Measurements from ENCODE around the gene PLAC8. TPM values are rescaled to one million over a fixed set of nuclear protein-coding genes. Genes with fewer than 3 reads are reported as not detected.
"Not testable (repeated sequence)": the region's sequence is repeated elsewhere in the genome, so short reads cannot be mapped to it uniquely, and the experiment has no call there.

PLAC8 gene
- total RNA-seq, 1 experiment from 2014 or later = 122 TPM

- DNase-seq (ENCODE audit: low read depth) = peak; percentile 89
Measured at GRCh38 chr4:83112678-83113428, 1.7 kb downstream of the PLAC8 start.

DNA sequence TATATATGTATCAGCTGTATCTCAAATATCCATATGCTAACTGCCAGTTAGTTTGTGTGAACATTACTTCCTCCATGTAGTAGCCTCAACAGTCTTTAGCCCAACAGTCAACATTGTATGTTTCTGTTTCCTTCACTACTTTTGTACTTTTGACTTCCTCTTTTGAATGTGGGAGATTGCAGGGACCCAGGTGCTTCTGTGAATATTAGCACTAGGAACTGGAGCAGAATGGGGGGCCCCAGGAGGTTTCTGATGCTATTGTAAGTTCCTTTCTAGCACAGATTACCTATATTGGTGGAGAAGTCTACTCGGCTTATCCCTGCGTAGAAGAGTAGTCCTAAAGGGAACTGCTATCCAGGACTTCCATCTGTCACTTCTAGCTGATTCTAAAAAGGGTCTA, 2.3 kb downstream of the PLAC8 start:
- DNase-seq (ENCODE audit: low read depth) = no peak

GRCh38 chr4:83111751-83112141, 2.8 kb downstream of the PLAC8 start:
- not testable (repeated sequence) for DNase-seq (ENCODE audit: low read depth)

- DNase-seq (ENCODE audit: low read depth) = no peak
Measured at GRCh38 chr4:83110970-83111750, 3.4 kb downstream of the PLAC8 start.

DNA sequence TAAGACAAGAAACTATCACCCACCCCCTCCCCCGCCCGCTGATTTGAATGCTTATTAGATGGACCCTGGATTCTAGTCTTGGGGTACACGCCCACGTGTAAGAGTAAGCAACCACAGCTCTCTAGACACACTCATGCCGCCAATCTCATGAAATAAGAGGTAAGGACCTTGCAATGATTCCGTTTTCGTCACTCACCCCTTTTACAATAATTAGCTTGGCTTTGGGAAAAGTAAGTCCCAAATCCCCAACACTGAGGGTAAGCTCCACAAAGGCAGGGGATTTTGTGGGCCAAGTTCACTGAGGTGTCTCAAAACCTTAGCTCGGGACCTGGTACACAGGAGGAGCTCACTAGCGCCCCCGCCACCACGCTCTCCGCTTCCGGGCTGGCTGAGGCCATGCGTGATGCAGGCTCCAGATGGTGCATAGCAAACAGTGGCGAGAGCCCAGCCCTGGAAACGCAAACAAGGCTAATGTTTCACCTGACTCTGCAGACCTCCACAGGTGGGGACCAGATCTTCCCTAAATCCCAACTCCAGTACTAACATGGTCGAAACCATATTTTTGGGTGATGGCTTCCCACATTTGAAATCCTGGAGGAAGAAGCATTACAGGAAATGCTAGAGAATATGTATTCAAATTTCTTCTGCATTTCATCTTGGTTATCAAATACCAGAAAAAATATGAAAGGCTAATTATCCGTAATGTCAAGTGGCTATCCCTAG, 4.1 kb downstream of the PLAC8 start:
- peak; percentile 82 for DNase-seq (ENCODE audit: low read depth)

- peak; percentile 54 for DNase-seq (ENCODE audit: low read depth)
Measured at GRCh38 chr4:83109480-83110222, 4.9 kb downstream of the PLAC8 start.

DNA sequence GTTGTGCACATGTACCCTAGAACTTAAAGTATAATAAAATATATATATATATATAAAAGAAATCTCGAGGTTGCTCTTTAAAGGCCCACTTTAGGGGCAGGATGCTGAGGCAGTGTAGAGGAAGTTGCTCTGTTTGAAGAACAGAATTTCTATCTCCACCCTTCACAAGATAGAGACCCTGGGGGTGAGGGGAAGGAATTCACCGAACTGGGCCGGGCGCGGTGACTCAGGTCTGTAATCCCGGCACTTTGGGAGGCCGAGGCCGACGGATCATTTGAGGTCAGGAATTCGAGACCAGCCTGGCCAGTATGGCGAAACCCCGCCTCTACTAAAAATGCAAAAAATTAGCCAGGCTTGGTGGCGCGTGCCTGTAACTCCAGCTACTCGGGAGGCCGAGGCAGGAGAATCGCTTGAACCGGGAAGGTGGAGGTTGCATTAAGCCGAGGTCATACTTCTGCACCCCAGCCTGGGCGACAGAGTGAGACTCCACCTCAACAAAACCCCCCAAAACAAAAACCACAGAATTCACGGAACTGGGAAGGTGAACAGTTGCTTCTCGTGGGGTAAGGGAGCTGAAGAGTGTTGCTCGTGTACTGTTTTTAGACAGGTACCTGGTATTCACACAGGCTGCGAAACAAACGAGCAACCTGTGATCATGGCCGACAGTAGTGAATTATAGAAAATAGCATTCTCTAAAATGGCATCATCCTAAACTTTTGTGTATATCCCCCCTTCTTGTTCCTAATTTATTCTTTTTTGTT, 6.2 kb downstream of the PLAC8 start:
- no peak for DNase-seq (ENCODE audit: low read depth)

DNA sequence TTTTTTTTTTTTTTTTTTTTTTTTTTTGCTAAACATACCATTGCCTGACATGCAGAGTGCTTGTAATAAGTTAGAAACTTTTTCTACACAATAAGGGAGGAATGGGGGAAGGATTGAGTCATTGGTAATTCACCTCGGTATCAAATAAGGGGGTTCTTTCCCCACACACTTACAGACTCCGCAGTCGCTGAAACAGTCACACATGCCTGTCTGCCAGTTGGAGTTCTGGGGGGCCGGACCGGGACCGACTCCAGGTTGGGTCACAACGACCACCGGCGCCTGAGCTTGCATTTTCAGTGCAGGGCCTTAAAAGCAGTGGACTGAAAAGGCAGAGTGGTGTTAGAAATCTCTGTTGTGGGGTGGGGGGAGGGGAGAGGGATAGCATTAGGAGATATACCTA, 6.9 kb downstream of the PLAC8 start:
- no peak for DNase-seq (ENCODE audit: low read depth)

DNA sequence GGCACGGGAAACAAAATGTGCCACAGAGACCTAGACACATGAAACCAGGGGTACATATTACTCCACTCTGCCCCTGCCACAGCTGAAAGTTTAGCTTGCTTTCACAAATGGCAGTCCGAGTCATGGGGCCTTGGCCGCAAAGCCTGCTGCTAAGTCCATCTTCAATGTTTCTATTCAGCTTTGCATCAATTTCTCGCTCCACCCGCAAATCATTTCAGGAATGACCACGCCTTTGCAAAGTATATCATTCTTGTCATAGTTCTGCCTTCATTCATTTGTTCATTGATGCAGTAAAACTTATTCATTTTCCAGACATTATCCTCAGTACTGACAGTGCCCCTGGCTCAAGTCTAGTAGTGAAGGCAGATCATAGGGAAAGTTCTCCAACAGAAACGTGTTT, 9.5 kb downstream of the PLAC8 start:
- DNase-seq (ENCODE audit: low read depth) = no peak

GRCh38 chr4:83096397-83096796, 18.1 kb downstream of the PLAC8 start:
- no peak for DNase-seq (ENCODE audit: low read depth)

- no peak for DNase-seq (ENCODE audit: low read depth)
Measured at GRCh38 chr4:83093060-83093640, 21.4 kb downstream of the PLAC8 start.

DNA sequence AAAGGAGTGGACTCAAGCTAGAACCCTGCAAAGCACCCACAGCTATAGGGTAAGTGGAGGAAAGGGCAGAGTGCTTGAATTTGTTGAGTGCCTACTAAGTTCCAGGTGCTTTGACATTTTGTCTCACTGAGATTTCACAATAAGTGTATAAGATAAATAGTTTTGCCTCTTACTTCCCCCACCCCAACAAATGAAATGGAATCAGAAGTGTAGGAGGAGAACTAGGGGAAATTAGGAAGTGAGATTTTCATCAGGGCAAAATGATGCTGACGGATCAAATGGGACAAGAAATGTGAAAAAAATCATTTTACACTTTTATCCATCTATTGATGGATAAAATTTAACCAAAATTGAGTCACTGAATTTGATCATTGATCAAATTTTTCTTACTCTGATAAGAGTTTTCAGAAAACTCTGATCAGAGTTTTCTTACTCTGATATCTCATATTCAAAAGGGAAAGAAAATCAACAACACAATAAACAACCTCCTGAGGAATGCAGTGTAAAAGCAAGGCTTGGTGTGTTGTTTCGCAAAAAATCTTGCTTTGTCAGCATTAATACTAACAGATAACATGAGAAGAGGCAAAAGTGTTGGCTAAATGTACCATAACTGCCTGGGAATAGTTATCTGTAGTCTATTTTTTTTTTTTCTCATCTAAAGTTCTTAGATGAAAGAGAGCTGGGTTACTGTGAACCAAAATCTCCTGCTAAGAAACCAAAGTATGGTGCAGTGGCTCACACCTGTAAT, 24.9 kb downstream of the PLAC8 start:
- DNase-seq (ENCODE audit: low read depth) = no peak

- DNase-seq (ENCODE audit: low read depth) = not testable (repeated sequence)
Measured at GRCh38 chr4:83084956-83085355, 29.6 kb downstream of the PLAC8 start.

GRCh38 chr4:83083925-83084475, 30.5 kb downstream of the PLAC8 start:
- no peak for DNase-seq (ENCODE audit: low read depth)

- peak; percentile 86 for DNase-seq (ENCODE audit: low read depth)
Measured at GRCh38 chr4:83082777-83083176, 31.8 kb downstream of the PLAC8 start.

GRCh38 chr4:83080561-83080960, 34.0 kb downstream of the PLAC8 start:
- DNase-seq (ENCODE audit: low read depth) = no peak

DNA sequence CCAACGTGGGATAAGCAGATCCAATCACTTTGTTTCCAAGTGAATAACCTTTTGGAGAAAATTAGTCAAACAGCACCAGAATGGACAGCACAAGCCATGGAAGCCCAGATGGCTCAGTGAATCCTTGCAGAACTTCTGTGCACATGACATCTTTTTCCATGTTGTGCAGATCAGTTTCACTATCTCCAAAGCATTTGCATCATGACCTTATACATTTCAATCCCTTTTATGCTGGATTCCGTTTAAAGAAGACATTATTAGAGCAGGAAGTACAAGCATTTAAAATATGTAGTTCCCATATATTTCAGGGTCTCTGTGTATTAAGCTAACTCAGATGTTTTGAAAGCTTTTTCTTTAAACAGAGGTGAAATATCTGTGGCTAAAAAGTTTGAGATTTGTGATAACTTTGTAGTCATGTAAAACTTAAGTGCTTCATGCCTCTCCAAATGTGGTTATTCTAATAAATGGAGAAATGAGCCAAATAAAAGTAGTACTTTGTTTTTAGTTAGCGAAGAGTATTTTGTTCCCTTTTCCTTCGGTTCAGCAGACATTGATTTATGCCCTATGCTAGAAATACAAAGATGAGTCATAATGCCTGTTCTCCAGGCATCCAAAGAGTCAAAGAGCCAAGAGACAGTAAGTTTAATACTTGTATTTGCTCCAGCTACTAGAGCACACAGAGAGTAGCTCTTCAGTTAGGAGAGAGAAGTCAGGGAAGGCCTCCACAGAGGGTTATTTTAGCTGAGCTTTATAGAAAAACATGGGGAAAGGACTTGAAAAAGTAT, 39.0 kb downstream of the PLAC8 start:
- peak; percentile 83 for DNase-seq (ENCODE audit: low read depth)

GRCh38 chr4:83074783-83075182, 39.7 kb downstream of the PLAC8 start:
- peak; percentile 60 for DNase-seq (ENCODE audit: low read depth)
